GM18873 (cell line): Measurements from ENCODE around the gene DEPP1.
A peak's percentile ranks its signal among the peaks of the same experiment; 100 is the strongest.
"Not testable (repeated sequence)": the region's sequence is repeated elsewhere in the genome, so short reads cannot be mapped to it uniquely, and the experiment has no call there.

ENCODE experiments used
- ATAC-seq: cut with Tn5 transposase; IDR thresholded peaks from one replicate; pipeline ENCODE4 v1.9.1; 2021; ENCODE audit warnings: mild to moderate bottlenecking, moderate library complexity, moderate number of reproducible peaks; ENCODE audit not compliant: unreplicated experiment, low FRiP score

Gene DEPP1

GRCh38 chr10:44978570-44979280, at the start of gene DEPP1:
DEPP1 (minus strand) TSS chr10:44978809; CDS start chr10:44978030, 779 bp downstream.
- ATAC-seq = no peak

- ATAC-seq = no peak
Measured at GRCh38 chr10:45023426-45023825, 44.8 kb upstream of the DEPP1 start.

- ATAC-seq = no peak
Measured at GRCh38 chr10:45015590-45015989, 37.0 kb upstream of the DEPP1 start.

- ATAC-seq = not testable (repeated sequence)
Measured at GRCh38 chr10:45014557-45014956, 35.9 kb upstream of the DEPP1 start.

GRCh38 chr10:45008524-45009161, 30.0 kb upstream of the DEPP1 start:
- peak; percentile 71 for ATAC-seq

- ATAC-seq = no peak
Measured at GRCh38 chr10:45006276-45007030, 27.8 kb upstream of the DEPP1 start.

- no peak for ATAC-seq
Measured at GRCh38 chr10:45005284-45005683, 26.7 kb upstream of the DEPP1 start.

- ATAC-seq = no peak
Measured at GRCh38 chr10:45004661-45005060, 26.1 kb upstream of the DEPP1 start.

GRCh38 chr10:45003432-45004000, 24.9 kb upstream of the DEPP1 start:
- ATAC-seq = no peak

GRCh38 chr10:45001381-45002148, 23.0 kb upstream of the DEPP1 start:
- peak; percentile 70 for ATAC-seq

GRCh38 chr10:45000752-45001380, 22.3 kb upstream of the DEPP1 start, which contains the start of gene ZNF22:
ZNF22 (plus strand) TSS chr10:45000923; CDS start chr10:45003369, 2,446 bp downstream.
- ATAC-seq = peak; percentile 46

- no peak for ATAC-seq
Measured at GRCh38 chr10:45000138-45000751, 21.6 kb upstream of the DEPP1 start.

GRCh38 chr10:44998146-44998631, 19.6 kb upstream of the DEPP1 start:
- no peak for ATAC-seq

- ATAC-seq = no peak
Measured at GRCh38 chr10:44997105-44997748, 18.6 kb upstream of the DEPP1 start.

- no peak for ATAC-seq
Measured at GRCh38 chr10:44995914-44996669, 17.5 kb upstream of the DEPP1 start.

- no peak for ATAC-seq
Measured at GRCh38 chr10:44995581-44995913, 16.9 kb upstream of the DEPP1 start.

GRCh38 chr10:44994752-44995530, 16.3 kb upstream of the DEPP1 start:
- ATAC-seq = no peak
